Fibroblast of skin of left biceps (primary cell): ENCODE measurements around the gene C1orf159.
"Not testable (repeated sequence)": the region's sequence is repeated elsewhere in the genome, so short reads cannot be mapped to it uniquely, and the experiment has no call there.

ENCODE experiments used
- DNase-seq, 2 experiments: peaks; one replicate each; pipeline ENCODE4 v3.0.0-alpha.2; 2013; ENCODE audit warnings: low read depth in 2 of 2

The C1orf159 gene

GRCh38 chr1:1067284-1067859, 48.5 kb downstream of the C1orf159 start:
- DNase-seq = no peak

- DNase-seq = no peak
These were observed 49.2 kb downstream of the C1orf159 start for GRCh38 chr1:1066403-1067283.

GRCh38 chr1:1065940-1066304, 50.0 kb downstream of the C1orf159 start:
- not testable (repeated sequence) for DNase-seq

GRCh38 chr1:1065265-1065939, 50.5 kb downstream of the C1orf159 start:
- no peak for DNase-seq

GRCh38 chr1:1063945-1064831, 51.7 kb downstream of the C1orf159 start:
- DNase-seq = no peak

- no peak for DNase-seq
These were observed 52.5 kb downstream of the C1orf159 start for GRCh38 chr1:1063261-1063944.

- DNase-seq = no peak
These were observed 53.3 kb downstream of the C1orf159 start for GRCh38 chr1:1062348-1063163.

- no peak for DNase-seq
These were observed 54.1 kb downstream of the C1orf159 start for GRCh38 chr1:1061682-1062345.

GRCh38 chr1:1060281-1061000, 55.4 kb downstream of the C1orf159 start:
- no peak for DNase-seq

- peak in 1 of 2 experiments; percentile 32 for DNase-seq
These were observed 56.2 kb downstream of the C1orf159 start for GRCh38 chr1:1059494-1060280.

GRCh38 chr1:1058921-1059493, 56.9 kb downstream of the C1orf159 start:
- DNase-seq = no peak

GRCh38 chr1:1058088-1058905, 57.6 kb downstream of the C1orf159 start:
- DNase-seq = no peak

GRCh38 chr1:1057769-1058087, 58.2 kb downstream of the C1orf159 start:
- not testable (repeated sequence) for DNase-seq

GRCh38 chr1:1055841-1056736, 59.8 kb downstream of the C1orf159 start:
- DNase-seq = no peak

GRCh38 chr1:1054971-1055370, 60.9 kb downstream of the C1orf159 start:
- DNase-seq = no peak

GRCh38 chr1:1054099-1054700, 61.7 kb downstream of the C1orf159 start:
- DNase-seq = no peak
